ENCODE results near the gene UNC5B. TPM values are rescaled to one million over a fixed set of nuclear protein-coding genes. Genes with fewer than 3 reads are reported as not detected.
A peak's percentile ranks its signal among the peaks of the same experiment; 100 is the strongest.

UNC5B gene
- polyA plus RNA-seq, 3 donors, result 0.04 to 0.72 TPM; not detected in 1

GRCh38 chr10:71213127-71213621 is 804 bp downstream of the UNC5B start:
- H3K4me3 ChIP-seq (replicated peaks in 1 of 3; ENCODE audit: low read depth in 2 of 3, low read length in 3 of 3), result peak overlapping the region; percentile 45 to 81 (median 63)
- H3K4me1 ChIP-seq (ENCODE audit: control insufficient read depth in 1 of 2, insufficient read depth in 2 of 2, low read length in 2 of 2), result peaks cover 26 to 46% of the 10 kb centered on the region in 2 donors
- DNase-seq, result peak in 2 of 3 donors; percentile 15 to 27
- peak overlapping the region; percentile 96 for H3K4me2 ChIP-seq (replicated peaks; ENCODE audit: extremely low read depth, low read length, poor library complexity, severe bottlenecking)
- WGBS (ENCODE audit: insufficient coverage), result under 1% methylated on average over 31 of the region's 36 CpGs
- Mint-ChIP-seq H3K4me3 (peak overlapping the region; percentile 80 to 93), H3K4me1 (peaks cover 38% of the 10 kb centered on the region), H3K27ac (no peak overlapping the region), H3K36me3 (peaks cover 0 to 12% of the 10 kb centered on the region in 2 donors), H3K9me3 (peaks cover 0 to 20% (median 2%) of the 10 kb centered on the region in 7 donors), H3K27me3 (ENCODE audit: low read depth in 3 of 3) (peaks cover 67 to 90% (median 84%) of the 10 kb centered on the region in 3 donors)
- no peaks in the 10 kb centered on the region for H3K79me2 ChIP-seq (ENCODE audit: insufficient read depth, low read length)
- peaks cover 0 to 9% of the 10 kb centered on the region in 2 donors for H3K9me3 ChIP-seq (replicated peaks in 1 of 2; ENCODE audit: control insufficient read depth in 1 of 2, insufficient read depth in 1 of 2, low read length in 2 of 2)
- peak overlapping the region; percentile 75 for H2AFZ ChIP-seq (ENCODE audit: insufficient read depth, low read depth, low read length, poor library complexity, severe bottlenecking)
- H3K9ac ChIP-seq (ENCODE audit: insufficient read depth, low read length, poor library complexity, severe bottlenecking), result peak overlapping the region; percentile 56
- H3K36me3 ChIP-seq (replicated peaks in 1 of 2; ENCODE audit: control insufficient read depth in 1 of 2, insufficient read depth in 2 of 2, low read length in 2 of 2), result no peaks in the 10 kb centered on the region
- peaks cover 7% of the 10 kb centered on the region for H4K20me1 ChIP-seq (ENCODE audit: insufficient read depth, low read length)
- TF ChIP-seq CTCF (IDR thresholded peaks at IDR 0.05), result no peak
- H3K27ac ChIP-seq (ENCODE audit: low read depth in 1 of 2, low read length in 2 of 2), result no peak overlapping the region
- intact Hi-C loops (cut with micrococcal nuclease), result loop anchor here in 1 of 2 donors (5.0 kb wide), 1 partner anchor 286 kb away; no protein-coding TSS in a partner anchor
- H3K27me3 ChIP-seq (ENCODE audit: control insufficient read depth in 2 of 2, insufficient read depth in 2 of 2, low read length in 2 of 2), result peaks cover 55 to 81% of the 10 kb centered on the region in 2 donors

- Histone ChIP-seq H3K4me3 (replicated peaks in 1 of 3; ENCODE audit: low read depth in 2 of 3, low read length in 3 of 3) (peak overlapping the region in 1 of 3 experiments; percentile 81), H2AFZ (ENCODE audit: insufficient read depth, low read depth, low read length, poor library complexity, severe bottlenecking) (no peak overlapping the region), H3K4me2 (replicated peaks; ENCODE audit: extremely low read depth, low read length, poor library complexity, severe bottlenecking) (peak overlapping the region; percentile 96), H3K79me2 (ENCODE audit: insufficient read depth, low read length) (no peaks in the 10 kb centered on the region), H4K20me1 (ENCODE audit: insufficient read depth, low read length) (peaks cover 7% of the 10 kb centered on the region), H3K9me3 (replicated peaks in 1 of 2; ENCODE audit: control insufficient read depth in 1 of 2, insufficient read depth in 1 of 2, low read length in 2 of 2) (peaks cover 0 to 9% of the 10 kb centered on the region in 2 donors), H3K27me3 (ENCODE audit: control insufficient read depth in 2 of 2, insufficient read depth in 2 of 2, low read length in 2 of 2) (peaks cover 55 to 88% of the 10 kb centered on the region in 2 donors), H3K4me1 (ENCODE audit: control insufficient read depth in 1 of 2, insufficient read depth in 2 of 2, low read length in 2 of 2) (peaks cover 24 to 42% of the 10 kb centered on the region in 2 donors), H3K27ac (ENCODE audit: low read depth in 1 of 2, low read length in 2 of 2) (no peak overlapping the region), H3K36me3 (replicated peaks in 1 of 2; ENCODE audit: control insufficient read depth in 1 of 2, insufficient read depth in 2 of 2, low read length in 2 of 2) (no peaks in the 10 kb centered on the region), H3K9ac (ENCODE audit: insufficient read depth, low read length, poor library complexity, severe bottlenecking) (no peak overlapping the region)
- Mint-ChIP-seq H3K4me3 (peak overlapping the region; percentile 12 to 93), H3K27ac (no peak overlapping the region), H3K9me3 (peaks cover 0 to 20% (median 2%) of the 10 kb centered on the region in 7 donors), H3K27me3 (ENCODE audit: low read depth in 3 of 3) (peaks cover 75 to 98% (median 82%) of the 10 kb centered on the region in 3 donors), H3K36me3 (peaks cover 0 to 12% of the 10 kb centered on the region in 2 donors), H3K4me1 (peaks cover 35% of the 10 kb centered on the region)
- intact Hi-C loops (cut with micrococcal nuclease), result loop anchor here in 1 of 2 donors (5.0 kb wide), 1 partner anchor 287 kb away; no protein-coding TSS in a partner anchor
- WGBS (ENCODE audit: insufficient coverage), result 15% methylated on average over 19 of the region's 33 CpGs
- no peak for DNase-seq
- TF ChIP-seq CTCF (IDR thresholded peaks at IDR 0.05), result no peak
Observed at GRCh38 chr10:71213761-71214440, 1.5 kb downstream of the UNC5B start.

All from CD14-positive monocyte (primary cell).